ENCODE data around the gene BANP.
"Not testable (repeated sequence)": the region's sequence is repeated elsewhere in the genome, so short reads cannot be mapped to it uniquely, and the experiment has no call there.

The BANP gene

DNA sequence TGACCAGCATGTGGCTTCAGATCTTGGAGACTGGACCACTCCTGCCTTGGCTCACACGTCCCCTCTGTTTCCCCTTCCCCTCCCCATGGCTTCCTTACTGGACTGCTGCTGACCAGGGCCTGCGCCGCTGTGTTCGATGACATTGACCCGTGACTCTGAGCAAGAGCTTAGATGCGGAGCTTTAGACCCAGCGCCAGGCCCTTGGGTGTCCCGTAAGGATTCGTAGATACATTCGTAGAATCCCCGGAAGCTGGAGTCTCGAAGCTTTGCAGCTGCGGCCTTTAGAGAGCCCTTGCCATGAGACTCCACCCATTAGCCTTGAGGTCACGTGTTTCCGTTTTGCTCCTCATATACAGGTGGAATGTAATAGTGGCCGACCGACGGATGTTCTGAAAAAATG, 65.2 kb downstream of the BANP start:
- not testable (repeated sequence) for DNase-seq (ENCODE audit: low read depth in 2 of 2)

DNA sequence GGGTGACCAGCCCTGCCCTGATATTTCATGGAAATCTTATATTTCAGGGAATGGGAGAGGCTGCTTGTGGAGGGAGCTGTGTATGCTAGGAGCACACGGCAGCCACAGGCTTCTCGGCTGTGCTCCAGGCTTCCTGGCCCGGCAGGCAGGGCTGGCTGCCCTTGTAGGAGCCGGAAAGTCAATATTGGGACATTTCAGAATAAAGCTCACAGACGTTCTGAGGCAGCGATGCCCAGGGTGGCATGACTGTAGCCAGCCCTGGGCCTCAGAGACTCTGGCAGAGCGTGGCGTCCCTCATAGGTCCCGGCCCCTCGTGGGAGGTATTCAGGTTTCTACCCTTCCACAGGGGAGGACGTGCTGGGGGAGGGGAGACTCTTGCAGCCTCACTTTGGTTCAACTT, 65.7 kb downstream of the BANP start:
- no peak for DNase-seq (ENCODE audit: low read depth in 2 of 2)

DNA sequence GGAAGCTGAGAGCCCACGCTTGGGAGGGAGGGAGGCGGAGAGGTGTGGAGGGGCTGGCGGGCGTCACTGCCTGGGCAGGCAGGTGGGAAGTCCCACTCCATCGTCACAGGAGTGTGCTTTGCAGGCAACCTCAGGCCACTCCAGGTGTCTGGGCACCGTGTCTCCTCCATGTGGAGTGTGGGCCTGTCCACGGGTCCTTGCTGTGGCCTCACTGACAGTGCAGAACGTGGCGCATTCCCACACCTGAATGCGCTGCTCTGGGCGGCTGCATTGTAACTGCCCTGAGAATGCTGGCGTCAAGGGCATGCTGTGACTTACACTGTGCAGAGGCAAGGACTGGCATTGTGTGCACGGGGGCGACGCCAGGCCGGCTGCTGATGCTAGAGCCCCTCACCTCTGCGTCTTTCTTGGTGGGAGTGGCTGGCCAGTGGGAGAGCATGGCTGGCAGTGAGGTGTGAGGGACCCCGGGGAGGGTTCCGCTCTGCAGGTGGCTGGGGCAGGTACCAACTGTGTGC, 66.4 kb downstream of the BANP start:
- DNase-seq (ENCODE audit: low read depth in 2 of 2): no peak

- DNase-seq (ENCODE audit: low read depth in 2 of 2): not testable (repeated sequence)
Observed at GRCh38 chr16:88018382-88018781, 67.1 kb downstream of the BANP start.

DNA sequence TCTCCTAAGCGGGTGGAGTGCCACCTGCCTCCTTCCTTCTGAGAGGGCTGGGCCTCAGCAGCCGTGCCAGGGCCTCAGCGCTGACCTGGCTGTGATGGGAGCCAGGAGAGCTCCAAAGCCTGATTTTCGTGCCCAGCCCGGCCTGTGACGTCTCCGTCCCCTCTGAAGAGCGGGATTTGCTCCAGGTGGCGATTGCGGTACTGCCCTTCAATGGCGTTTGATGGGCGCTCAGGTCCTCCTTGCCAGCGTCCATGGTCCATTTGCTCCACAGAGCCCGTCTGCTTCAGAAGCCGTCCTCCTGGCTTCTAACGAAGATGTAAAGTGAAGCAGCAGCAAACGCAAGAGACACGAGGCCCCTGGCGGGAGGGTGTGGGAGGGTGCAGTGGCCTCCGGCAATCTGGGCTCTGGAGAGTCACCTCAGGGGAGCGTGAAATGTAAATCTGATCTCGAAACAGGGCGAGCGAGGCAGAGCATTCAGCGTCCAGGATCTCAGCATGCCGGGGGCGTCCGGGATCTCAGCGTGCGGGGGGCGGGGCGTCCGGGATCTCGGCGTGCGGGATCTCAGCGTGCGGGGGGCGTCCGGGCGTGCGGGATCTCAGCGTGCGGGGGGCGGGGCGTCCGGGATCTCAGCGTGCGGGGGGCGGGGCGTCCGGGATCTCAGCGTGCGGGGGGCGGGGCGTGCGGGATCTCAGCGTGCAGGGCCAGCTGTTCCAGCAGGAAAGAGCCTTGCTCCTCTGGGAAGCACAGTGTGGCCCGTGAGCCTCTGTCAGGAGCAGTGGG, 68.0 kb downstream of the BANP start:
- not testable (repeated sequence) for DNase-seq (ENCODE audit: low read depth in 2 of 2)

GRCh38 chr16:88019821-88020515, 68.7 kb downstream of the BANP start:
- no peak for DNase-seq (ENCODE audit: low read depth in 2 of 2)

- DNase-seq (ENCODE audit: low read depth in 2 of 2): no peak
Observed at GRCh38 chr16:88020516-88020885, 69.3 kb downstream of the BANP start.

DNA sequence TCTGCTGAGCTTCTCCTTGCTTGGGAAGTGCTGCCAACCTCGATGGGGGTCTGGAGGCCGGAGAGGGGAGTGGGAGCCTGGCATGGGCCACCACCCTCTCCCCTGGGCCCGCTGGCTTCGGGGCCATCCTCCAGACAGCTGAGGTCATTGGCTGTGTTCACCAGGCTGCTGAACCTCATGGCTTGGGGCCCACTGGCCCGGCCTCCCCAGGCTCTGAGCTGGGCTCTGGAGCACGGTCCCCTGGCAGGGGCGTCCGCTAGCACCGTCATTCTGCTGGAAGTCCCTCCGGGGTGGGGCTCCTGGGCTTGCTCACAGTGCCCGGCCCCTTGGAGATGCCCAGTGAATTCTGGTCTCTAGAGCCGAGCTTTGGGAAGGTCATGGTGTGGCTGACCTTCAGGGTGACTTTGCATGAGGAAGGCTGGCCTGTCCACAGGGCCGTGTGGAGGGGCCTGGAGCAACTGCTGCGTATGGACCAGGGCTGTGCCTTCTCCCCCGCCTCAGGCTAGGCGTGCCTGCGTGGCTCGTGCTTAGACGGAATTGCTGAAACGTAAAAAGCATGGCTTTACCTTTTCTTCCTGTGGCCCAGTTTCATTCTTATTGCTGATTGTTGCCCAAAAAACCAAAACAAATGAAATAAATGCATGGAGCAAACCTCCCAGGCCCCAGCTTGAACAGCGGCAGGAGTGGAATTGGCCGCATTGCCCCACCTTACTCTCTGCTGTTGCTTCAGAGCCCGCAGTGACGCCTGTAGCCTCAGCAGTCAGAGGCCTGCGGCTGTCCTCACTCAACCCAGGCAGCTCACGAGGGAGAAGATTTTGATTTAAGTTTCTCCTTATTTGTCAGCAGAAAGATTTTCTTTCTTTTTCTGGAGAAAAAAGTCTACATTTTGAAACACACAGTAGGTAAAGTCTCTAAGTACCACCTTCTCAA, 70.1 kb downstream of the BANP start:
- not testable (repeated sequence) for DNase-seq (ENCODE audit: low read depth in 2 of 2)

- DNase-seq (ENCODE audit: low read depth in 2 of 2): no peak
Observed at GRCh38 chr16:88022076-88023042, 71.1 kb downstream of the BANP start.

- DNase-seq (ENCODE audit: low read depth in 2 of 2): no peak
Observed at GRCh38 chr16:88023366-88023765, 72.1 kb downstream of the BANP start.

DNA sequence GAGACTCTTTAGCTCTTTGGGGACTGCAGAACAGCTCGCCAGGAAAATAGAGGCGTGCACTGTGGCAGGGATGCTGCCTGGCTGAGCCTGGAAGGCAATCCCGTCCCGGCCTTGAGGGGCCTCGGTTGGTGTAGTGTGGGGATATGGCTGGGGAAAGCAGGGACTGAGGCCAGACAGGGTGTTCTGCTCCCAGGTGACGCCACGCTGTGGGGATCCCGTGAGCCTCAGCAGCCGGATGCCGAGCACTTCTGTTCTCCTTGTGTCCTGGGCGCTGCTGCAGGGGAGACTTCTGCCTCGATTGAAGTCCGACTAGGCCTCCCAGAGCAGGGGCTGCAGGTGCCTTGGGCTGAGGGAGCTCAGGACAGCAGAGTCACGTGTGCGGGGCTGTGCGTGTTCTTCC, 72.6 kb downstream of the BANP start:
- no peak for DNase-seq (ENCODE audit: low read depth in 2 of 2)

DNA sequence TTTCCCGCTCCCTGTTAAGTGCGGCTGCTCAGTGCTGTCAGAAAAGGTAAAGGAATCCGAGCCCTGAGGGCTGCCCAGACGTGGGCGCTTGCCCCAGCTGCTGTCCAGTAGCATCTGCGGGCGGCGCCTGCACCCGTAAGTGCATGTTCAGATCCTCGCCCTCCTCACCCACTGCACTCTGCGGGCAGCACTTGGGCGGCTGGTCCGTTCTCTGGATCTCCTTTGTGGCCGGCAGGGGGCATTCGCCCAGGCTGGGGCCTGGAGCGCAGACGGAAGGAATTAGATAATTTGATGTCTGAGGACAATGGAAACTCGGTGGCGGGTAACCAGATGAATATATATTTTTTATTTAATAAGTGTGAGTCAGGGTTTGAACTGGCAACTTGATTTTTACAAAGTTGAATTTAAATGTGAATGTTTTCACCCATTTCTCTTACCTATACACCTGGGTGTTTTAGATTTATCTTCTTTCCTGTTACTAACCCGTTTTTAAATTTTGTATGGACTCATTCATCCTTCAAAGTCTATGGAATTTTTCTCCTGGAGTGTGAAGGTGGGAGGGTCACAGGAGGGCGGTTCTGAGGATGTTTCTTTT, 73.4 kb downstream of the BANP start:
- DNase-seq (ENCODE audit: low read depth in 2 of 2): not testable (repeated sequence)

GRCh38 chr16:88025086-88025492, 73.9 kb downstream of the BANP start:
- DNase-seq (ENCODE audit: low read depth in 2 of 2): not testable (repeated sequence)

DNA sequence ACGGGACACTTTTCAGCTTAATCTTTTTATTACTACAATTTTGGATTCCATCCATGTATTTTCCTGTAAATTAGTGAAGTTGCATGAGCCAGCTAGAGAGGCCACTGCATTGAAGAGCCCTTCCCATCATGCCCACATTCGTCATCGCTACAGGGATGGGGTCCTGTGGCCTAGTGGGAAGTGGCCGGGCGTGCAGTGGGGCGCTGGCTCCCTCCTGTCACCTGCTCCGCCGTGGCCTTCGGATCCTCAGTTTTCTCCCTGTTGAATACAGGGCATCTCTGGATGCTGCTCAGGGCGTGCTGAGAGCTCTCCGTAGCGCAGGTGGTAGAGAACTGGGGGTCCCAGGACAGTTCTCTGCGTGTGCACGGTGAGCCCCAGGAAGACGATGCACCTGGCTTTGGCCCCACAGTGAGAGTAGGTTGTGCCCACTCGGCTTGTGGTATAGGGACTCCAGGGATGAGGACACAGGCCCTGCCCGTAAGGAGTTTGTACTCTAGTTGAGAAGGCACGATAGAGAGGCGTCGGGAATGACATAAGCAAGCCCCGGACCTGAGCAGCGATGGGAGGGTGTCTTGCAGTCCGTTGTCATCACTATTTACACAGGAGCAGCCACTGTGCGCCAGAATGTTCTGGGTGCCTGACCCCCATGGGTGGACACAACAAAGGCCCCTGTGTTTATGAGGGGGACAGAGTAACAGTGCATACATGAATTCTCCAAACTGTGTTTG, 74.8 kb downstream of the BANP start:
- not testable (repeated sequence) for DNase-seq (ENCODE audit: low read depth in 2 of 2)

DNA sequence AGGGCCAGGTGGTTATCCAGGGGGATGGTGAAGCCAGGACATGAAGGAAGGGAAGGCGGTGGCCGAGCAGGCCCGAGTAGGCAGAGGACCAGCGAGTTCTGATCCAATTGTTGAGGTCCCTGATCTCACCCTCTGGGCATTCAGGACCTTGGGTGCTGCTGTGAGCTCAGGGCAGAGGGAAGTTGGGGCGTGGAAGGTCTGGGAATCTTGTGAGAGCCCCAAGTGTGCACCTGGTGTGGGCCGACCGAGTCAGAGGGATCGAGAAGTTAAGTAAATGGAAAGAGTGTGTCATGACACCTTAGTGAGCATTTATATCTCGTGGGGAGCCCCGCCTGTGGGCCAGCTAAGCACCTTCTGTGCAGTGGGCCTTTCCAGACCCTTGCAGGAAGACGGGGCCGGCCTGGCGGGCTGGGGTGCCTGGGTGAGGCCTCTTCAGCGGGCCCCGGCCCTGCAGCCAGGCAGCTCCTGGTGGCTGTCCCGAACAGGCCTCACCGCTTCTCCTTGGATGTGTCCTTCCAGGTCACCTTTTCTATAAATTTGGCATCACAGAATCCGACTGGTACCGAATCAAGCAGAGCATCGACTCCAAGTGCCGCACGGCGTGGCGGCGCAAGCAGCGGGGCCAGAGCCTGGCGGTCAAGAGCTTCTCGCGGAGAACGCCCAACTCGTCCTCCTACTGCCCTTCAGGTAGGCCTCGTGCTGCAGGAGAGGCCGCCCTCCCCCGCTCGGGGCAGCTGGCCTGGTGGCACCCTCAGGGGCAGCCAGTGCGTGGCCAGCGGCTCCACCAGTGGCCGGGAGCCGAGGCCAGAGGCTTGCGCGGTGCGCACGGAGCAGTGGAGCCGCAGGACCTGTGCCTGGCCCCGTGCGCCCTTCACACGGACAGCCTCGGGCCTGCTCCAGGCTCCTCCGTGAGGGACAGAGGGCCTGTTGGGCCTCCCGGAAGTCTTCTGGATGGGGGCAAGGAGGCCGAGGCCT, 76.0 kb downstream of the BANP start:
- DNase-seq (ENCODE audit: low read depth in 2 of 2): no peak

- not testable (repeated sequence) for DNase-seq (ENCODE audit: low read depth in 2 of 2)
Observed at GRCh38 chr16:88028177-88028930, 77.1 kb downstream of the BANP start.

DNA sequence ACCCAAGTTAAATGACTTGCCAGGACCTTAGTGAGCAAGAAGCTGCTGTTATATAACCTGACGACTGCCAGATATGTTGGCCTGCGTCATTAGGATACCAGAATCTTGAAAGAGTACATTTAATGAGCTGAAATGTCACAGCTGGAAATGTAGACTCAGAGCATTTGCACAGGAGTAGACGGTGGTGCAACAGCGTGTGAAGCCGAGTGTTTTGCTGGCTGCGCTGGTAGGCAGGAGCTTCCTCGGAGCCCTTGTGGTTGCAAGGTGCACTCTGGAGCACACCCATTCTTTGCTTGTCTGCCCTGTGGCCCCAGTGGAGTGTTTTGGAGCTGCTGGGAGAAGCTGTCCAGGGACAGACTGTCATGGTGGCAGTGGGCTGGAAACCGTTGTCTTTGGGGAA, 79.3 kb downstream of the BANP start:
- DNase-seq (ENCODE audit: low read depth in 2 of 2): no peak

DNA sequence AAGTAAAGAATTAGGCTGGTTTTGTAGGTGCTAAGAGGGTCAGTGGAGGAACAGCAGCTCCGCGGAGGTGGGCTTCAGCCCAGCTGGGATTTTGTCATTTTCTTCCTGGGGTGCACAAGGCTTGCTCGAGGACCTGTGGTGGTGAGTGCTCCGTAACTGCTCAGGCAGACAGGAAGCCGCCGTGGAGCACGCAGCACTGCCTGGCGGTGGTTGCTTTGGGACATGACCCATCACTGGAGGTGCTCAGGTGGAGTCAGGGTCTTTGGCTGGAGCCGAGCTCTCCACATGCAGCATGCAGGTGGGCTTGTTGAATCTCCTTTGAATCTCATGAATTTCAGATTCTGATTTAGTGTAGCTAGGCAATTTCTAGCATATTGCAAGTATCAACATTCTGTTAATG, 79.7 kb downstream of the BANP start:
- not testable (repeated sequence) for DNase-seq (ENCODE audit: low read depth in 2 of 2)
